HG03432 (cell line): Measurements from ENCODE around the gene SPINT3.

Experiments
- ATAC-seq: cut with Tn5 transposase; IDR thresholded peaks from one replicate; pipeline ENCODE4 v1.9.1; 2021; ENCODE audit warnings: mild to moderate bottlenecking, moderate library complexity; ENCODE audit not compliant: unreplicated experiment

Gene SPINT3, protein sequence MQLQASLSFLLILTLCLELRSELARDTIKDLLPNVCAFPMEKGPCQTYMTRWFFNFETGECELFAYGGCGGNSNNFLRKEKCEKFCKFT

DNA sequence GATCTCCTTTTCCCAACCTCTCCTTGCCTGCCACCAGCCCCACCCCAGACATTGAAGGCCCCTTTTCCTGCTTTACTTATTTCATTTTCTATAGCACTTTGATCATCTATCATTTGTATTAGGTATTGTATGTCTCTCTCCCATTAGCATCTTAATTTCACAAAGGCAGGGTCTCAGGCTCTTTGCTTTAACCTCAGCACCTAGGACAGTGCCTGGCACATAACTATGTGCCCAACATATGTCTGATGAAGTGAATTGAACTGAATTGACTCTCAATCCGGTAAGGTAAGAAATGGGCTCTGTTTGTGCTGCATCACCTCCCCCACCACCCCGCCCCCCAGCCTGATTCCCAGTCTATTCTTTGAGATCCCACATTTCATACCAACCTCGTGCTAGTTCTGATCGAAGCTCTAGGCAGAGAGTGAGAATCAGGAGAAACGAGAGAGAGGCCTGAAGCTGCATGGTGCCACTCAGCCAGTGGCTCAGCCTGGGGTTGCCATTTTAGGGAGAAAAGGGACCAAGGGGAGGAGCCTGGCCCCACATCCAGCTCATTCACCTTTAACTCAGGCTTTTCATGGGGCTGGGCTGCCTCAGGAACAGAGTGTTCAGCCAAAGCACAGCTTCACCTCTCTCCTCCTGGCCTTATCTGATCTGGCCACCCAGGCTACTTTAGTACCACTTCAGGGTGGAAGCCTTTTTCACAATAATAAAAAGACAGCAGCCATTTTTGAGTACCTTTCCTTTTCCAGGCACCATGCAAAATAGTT is at the start of gene SPINT3:
Gene SPINT3, minus strand, starts transcription at position 476 of the 767 bp plus-strand sequence. Its CDS starts 14 bp downstream, at position 462.
- no peak for ATAC-seq

DNA sequence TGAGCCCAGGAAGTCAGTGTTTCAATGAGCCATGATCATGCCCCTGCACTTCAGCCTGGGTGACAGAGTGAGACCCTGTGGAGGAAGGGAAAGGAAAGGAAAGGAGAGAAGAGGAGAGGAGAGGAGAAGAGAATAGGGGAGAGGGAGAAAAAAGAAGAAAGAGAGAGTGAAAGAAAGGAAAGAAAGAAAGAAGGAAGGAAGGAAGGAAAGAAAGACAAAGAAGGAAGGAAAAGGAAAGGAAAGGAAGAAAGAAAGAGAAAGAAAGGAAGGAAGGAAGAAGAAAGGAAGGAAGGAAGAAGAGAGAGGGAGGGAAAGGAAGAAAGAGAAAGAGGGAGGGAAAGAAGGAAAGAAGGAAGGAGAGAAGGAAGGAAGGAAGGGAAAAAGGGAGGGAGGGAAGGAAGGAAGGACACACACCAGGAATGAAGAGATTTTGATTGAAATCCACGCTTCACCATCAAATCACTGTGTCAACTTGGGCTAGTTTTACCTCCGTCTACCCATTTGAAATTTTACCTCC is 49.4 kb upstream of the SPINT3 start:
- no peak for ATAC-seq

DNA sequence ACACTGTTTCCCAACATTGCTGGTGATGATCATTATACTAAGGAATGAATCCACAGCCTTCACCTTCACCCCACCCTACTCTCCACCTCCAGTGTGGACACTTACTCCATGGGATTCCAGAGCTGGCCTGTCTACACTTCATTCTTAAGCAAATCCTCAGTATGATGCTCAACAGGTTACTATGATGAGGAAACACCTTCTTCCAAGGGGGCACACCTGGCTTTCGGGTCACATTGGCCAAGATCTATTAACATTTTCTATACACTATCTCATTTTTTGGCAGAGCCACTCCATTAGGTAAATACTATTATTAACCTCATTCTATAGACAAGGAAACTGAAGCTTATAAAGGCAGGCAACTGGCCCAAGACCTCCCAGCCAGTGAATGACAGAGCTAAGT is 39.8 kb upstream of the SPINT3 start:
- no peak for ATAC-seq

DNA sequence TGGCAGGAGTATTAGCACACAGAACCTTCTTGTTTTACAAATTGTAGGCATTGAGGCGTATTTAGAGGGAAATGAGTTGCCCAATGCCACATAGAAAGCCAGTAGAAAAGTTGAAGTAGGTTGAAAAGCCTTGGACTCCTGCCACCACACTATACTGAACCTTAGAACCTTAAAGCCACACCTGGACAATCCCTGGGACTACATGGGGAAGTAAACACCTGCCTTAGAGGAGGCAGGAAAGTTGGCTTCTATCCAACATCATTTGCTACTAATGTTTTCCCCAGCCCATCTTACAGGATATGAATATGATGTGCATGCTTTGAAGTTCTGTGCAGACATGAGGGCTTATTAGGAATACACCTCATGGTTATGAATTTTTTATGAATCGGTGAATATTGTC is 37.0 kb upstream of the SPINT3 start:
- ATAC-seq, result no peak

DNA sequence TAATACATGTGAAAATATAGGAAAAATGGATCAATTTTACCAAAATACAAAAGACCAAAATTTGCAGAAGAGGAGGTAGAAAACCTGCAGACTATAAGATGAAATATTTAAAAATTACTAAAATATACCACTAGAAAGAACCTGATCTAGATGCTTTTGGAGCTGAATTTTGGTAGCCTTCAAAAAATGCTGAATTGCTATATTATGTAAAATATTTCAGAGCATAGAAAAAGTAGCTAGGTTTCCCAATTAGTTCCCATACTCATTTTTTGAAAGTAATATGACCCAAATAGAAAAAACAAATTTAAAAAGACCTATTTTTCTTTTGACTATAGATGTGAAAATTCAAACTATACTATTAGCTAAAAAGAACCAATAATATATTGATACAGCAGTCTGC is 35.3 kb upstream of the SPINT3 start:
- ATAC-seq, result no peak

DNA sequence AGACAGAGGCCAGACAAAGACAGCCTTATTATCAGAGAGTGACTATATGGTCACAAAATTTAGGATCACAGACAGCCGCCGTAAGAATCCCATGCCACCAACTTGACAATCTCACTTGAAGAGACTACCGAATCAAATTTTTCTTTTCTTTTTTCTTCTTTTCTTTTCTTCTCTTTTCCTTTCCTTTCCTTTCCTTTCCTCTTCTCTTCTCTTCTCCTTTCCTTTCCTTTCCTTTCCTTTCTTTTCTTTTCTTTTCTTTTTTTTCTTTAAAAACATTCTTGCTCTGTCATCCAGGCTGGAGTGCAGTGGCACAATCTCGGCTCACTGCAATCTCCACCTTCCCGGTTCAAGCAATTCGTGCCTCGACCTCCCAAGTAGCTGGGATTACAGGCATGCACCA is 33.0 kb upstream of the SPINT3 start:
- ATAC-seq, result no peak

DNA sequence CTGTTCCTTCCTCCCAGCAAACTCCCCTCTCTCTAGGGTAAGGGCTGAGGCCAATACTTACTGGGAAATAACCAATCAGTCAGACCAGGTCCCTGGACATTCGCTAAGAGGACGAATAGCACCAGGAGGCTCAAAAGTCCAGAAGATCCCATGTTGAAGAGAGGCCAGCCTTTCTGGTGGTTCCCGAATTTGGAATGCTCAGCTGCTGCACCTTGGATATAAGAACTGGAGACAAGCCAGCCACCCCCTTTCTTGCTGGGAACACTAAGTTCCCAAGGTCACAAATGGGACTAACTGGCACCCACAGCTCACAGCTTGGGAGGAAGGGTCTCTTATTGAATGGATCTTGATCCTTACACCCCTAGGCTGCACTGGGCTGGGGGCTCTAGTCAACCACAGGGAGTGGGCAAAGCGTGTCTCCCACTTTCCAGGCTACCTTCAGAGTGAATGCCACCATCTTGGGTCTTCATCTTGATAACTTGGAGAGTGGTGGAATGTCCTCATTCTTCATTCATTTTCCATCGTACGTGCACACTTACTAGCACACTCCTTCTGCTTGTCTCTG is 31.9 kb upstream of the SPINT3 start, which contains the start of gene EPPIN:
Gene EPPIN, minus strand, starts transcription at position 196 of the 565 bp plus-strand sequence. Its CDS starts 44 bp downstream, at position 152.
- no peak for ATAC-seq

DNA sequence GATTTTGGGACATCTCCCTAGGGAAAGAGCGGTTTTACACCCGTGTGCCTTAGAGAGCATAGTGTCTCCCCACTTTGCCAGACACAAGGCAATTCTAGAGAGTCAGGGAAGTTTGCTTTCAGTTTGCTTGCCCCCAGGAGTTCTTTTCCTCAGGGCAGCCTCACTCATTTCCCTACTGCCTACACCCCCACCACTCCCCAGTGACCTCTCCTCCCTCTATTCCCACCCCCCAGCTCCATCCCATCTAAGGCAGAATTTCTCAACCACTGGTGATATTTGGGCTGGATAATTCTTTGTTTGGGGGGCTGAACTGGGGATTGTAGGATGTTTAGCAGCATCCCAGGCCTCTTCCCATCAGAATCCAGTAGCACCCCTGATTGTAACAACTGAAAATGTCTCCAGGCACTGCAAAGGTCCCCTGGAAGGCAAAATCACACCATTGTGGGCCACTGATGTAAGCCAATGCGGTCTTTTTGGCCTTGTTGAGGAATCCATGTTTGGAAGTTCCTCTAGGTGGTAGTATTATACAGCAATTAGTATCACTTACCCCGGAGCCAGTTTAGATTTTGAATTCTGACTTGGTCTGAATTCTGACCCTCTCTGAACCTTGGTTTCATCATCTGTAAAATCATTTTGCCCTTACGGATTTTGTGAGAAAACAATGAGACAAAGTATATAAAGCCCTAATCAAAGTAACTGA is 30.5 kb upstream of the SPINT3 start:
- no peak for ATAC-seq

DNA sequence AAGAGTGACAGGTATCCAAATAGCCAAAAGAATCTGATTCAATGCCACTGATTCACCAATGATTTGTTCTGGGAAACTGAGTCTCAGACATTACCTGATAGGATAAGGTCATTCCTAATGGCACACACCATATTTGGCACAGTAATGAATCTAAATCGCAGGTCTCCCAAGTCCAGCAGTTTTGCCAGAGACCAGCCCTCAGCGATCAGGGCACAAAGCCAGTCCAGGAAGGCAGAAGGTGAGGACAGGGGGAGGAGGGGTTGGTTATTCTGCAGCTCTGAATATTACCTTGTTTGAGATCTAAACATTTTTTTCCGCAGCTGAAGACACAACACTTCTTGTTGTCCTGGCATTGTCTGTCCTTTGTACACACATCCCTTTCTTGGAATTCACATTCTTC is 29.9 kb upstream of the SPINT3 start:
- no peak for ATAC-seq

DNA sequence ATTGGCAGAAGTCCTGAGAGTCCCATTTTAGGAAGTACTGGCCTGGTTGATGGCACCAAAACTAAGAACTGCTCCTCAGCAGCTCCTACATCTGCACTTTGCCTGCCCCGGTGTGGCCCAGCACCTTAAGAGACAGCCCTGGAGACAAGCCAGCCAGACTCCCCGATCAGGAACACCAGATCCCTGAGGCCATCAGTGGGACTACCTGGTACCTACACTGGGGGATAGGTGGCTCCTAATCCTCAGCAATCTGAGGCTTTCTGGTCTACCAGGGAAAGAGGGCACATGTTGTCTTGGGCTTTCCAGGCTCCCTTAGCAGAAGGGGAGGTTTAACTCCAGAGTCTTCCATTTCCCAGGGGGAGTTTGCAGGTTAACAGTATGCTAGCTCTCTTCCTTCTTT is 24.0 kb upstream of the SPINT3 start, which contains the start of gene WFDC6:
Gene WFDC6, minus strand, starts transcription at position 101 of the 400 bp plus-strand sequence. Its CDS starts 75 bp downstream, at position 26.
- no peak for ATAC-seq

DNA sequence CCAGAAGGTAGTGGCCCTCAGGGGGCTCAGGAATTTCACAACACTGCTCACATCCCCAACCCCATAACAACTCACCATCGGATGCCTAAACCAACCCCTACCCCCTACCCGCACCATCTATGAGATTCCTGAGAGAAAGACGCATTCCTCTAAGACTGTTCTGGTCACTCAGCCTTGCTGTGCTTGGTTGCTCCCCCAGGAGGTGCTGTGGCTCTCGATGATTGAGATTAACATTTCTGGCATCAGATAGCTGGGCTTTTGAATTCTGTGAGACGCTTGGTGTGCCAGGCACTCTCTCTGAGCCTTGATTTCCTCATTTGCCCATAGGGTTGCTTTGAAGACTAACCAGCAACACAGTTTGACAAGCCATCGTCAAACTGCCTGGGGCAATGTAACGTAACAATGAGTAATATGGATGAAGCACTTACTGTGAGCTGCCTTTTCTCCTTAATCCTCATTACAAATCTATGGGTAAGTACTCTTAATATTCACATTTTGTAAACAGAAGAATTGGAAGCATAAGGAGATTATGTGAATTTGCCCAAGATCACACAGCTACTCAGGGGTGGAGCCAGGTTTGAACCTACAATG is 22.9 kb upstream of the SPINT3 start:
- ATAC-seq, result no peak

DNA sequence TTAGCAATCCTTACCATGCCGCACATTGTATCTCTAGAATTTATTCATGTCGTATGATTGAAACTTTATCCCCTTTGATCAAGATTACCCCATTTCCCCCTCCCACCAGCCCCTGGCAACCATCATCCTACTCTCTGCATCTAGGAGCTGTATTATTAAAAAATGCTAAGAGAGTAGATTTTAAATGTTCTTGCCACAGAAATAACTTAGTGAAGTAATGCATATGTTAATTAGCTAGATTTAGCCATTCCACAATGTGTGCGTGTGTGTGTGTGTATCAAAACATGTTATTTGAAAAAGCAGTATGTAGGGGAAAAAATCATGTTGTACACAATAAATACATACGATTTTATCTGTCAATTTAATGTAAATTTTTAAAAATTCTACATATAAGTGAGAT is 11.9 kb upstream of the SPINT3 start:
- ATAC-seq, result no peak

DNA sequence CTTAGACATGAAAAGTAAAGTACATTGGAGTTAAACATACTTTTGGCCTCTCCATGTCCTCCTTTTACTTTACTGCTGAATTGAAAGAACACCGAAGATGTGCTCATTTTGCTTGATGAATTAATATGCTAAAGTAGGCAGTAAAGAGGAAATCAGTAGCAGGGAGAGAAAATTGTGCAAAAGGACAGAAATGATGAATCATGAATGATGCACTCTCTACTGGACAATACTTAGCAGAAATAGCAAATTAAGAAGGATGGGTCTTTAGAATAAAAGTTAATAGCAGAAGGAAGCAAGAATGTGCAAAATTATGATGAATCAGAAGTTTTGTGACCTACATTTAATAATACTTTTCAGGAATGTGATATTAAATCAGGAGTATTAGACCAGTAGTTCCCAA is 8.4 kb upstream of the SPINT3 start:
- no peak for ATAC-seq

DNA sequence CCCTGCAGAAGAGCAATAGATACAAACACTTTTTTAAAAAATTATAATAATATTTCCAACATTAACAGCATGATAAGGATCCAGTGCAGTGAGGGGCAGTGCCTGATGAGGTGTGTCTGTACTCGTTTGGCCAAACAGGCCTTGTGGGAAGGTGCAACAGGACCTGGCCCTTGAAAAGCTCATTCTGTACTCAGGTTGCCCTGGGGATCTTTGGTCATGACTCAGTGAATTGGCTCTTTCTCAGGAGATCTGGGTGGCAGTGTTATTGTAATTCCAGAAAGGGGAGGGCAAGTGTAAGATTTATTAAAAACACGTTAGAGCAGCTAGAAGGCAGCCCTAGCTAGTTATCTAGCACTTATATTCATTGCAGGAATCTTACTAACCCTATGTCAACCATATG is 2.9 kb upstream of the SPINT3 start:
- no peak for ATAC-seq

DNA sequence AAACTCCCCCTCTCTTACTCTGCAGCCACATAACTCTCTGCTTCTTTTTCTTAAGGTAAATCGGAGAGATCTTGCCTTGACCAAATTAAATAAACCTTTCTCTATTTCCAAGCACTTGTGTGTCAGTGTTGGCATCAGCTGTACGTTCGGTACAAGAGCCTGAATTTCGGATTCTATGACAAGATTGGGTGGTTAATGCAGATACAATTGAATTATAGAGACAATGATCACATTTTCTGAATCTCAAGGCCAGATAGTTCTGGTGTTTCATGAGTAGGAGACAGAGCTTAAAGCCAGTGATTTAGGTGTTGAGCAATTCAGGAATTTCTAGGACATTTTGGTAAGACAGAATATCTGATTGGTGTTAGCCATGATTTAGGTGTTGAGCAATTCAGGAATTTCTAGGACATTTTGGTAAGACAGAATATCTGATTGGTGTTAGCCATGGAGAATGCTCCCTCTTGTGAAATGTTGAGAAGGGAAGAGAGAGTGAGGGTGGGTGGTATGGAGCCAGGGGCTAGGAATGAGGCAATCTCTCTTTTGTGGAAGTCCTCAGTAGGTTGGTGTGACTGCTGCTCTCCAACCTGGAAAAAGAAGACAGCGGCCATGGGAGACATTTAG is 5.1 kb downstream of the SPINT3 start:
- ATAC-seq, result no peak

DNA sequence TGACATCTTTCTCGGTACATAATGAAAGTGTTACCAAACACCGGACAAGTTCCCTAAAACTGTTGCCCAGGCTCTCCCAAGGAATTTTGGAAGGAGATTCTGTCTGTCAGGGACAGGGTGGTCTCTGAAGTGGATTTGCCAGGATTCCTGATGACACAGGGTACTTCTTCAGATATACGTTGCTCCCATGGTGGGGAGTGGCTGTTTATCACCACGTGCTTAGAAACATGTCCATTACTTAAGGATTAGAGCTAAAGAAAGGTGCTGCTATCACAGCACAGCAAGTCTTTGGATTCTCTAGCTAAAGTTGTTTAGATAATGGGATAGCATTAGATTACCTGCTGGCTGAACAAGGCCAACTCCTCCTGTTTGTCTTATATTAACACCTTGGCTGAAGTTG is 6.3 kb downstream of the SPINT3 start:
- ATAC-seq, result no peak

DNA sequence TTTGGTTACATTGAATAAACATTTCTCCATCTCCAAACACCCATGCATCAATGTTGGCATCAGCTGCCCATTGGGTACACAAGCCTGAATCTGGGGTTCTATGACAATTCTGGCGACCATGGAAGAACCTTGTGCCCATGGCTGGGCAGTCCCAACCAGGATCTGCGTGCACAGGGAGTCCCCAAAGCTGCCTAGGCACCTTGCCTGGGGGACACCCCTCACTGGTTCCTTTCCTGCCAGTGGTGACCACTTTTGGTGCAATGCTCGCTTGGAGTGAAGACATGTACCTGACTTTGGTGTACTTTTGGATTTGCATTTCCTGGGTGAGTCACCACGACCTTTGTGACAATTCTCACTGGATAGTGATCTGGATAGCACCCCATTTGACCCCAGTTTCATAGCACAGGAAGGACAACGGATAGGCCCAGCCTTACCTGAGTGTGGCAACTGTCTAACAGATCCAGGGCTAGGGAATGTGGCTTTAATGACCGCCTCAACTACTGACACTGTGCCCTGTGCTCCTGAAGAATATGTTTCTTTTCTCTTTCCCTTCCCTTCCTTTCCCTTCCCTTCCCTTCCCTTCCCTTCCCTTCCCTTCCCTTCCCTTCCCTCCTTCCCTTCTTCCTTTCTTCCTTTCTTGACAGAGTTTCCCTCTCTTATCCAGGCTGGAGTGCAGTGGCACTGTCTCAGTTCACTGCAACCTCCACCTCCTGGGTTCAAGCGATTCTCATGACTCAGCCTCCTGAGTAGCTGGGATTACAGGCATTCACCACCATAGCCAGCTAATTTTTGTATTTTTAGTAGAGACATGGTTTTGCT is 7.1 kb downstream of the SPINT3 start:
- ATAC-seq, result no peak

DNA sequence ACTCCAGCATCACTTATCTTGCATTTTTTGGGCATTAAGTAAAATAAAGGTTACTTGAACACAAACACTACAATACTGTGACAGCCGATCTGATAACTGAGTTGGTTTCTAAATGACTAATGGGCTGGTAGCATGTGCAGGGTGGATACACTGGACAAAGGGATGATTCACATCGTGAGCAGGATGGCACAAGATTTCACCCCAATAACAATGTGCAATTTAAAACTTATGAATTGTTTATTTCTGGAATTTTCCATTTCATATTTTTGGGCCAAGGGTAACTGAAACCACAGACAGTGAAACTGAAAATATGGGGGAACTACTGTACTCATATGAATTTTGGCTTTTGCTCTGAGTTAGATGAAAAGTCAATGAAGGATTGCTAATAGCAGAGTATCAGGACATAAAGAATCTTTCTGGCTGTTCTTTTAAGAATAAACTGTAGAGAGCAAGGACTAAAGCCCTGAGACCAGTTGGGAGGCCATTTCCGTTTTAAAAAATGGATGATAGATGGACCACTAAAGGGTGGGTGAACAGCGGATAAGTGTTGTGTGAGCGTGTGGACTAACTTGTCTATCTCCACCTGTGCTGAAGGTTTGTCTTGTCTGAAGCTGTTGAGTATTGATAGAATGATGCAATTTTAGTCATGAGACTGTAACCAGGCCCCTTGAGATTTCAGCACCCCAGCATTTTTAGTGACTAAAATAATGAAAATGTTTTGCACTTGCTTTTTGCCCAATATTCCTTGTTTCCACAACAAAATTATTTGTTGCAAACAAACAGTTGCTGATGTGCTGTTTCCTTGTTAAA is 8.2 kb downstream of the SPINT3 start:
- peak; percentile 57 for ATAC-seq

DNA sequence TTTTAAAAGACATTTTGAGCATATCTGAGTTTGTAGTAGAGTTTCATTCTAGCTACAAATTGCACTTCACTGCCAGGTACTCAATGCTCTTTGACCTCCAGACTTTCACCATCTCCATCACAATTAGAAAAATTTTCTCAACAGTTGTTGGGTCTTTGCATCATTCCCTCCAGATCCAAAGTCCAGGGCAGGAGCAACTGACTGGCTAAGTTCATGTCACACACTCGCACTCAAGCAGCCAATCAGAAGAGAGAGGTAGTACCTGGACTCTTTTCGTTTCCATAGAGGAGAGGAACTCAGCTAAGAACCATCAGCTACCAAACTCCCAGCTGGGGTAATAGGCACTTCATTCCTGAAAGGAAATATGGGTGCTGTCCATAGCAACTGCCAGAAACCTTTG is 9.0 kb downstream of the SPINT3 start:
- ATAC-seq, result no peak
